H9 (cell line): ENCODE measurements around the gene BLACAT1. TPM values are rescaled to one million over a fixed set of nuclear protein-coding genes. Genes with fewer than 3 reads are reported as not detected.
A peak's percentile ranks its signal among the peaks of the same experiment; 100 is the strongest.

ENCODE experiments used
- DNase-seq: peaks from one replicate; pipeline ENCODE4 v3.0.0-alpha.2; 2017
- H2AFZ ChIP-seq: one replicate; pipeline ENCODE4 v1.6.1; 2013; ENCODE audit warnings: mild to moderate bottlenecking, low read length, control low read depth, moderate library complexity
- H2AK5ac ChIP-seq: 2 replicates; pipeline ENCODE4 v1.6.1; 2013; ENCODE audit warnings: low read length, control low read depth, mixed read lengths; ENCODE audit not compliant: insufficient read length
- H2BK120ac ChIP-seq: one replicate; pipeline ENCODE4 v1.6.1; 2013; ENCODE audit warnings: low read depth, mild to moderate bottlenecking, low read length, control low read depth, inconsistent platforms; ENCODE audit not compliant: poor library complexity, severe bottlenecking
- H2BK12ac ChIP-seq: 2 replicates; pipeline ENCODE4 v1.6.1; 2013; ENCODE audit warnings: low read length, control low read depth, mixed read lengths, low read depth; ENCODE audit not compliant: insufficient read length
- H2BK15ac ChIP-seq: 2 replicates; pipeline ENCODE4 v1.6.1; 2013; ENCODE audit warnings: low read depth, low read length, control low read depth
- H2BK20ac ChIP-seq: one replicate; pipeline ENCODE4 v1.6.1; 2013; ENCODE audit warnings: low read depth, mild to moderate bottlenecking, low read length, control low read depth, inconsistent platforms; ENCODE audit not compliant: poor library complexity, severe bottlenecking
- H2BK5ac ChIP-seq: 2 replicates; pipeline ENCODE4 v1.6.1; 2013; ENCODE audit warnings: low read length, control low read depth, mixed read lengths; ENCODE audit not compliant: insufficient read length
- H3K14ac ChIP-seq: 2 replicates; pipeline ENCODE4 v1.6.1; 2013; ENCODE audit warnings: low read length, control low read depth; ENCODE audit not compliant: insufficient read depth
- H3K18ac ChIP-seq: 2 replicates; pipeline ENCODE4 v1.6.1; 2013; ENCODE audit warnings: low read depth, mild to moderate bottlenecking, mixed read lengths, low read length, control low read depth; ENCODE audit not compliant: insufficient read length
- H3K23ac ChIP-seq: 2 replicates; pipeline ENCODE4 v1.6.1; 2013; ENCODE audit warnings: low read length, control low read depth, mixed read lengths, low read depth; ENCODE audit not compliant: insufficient read length
- H3K23me2 ChIP-seq: 2 replicates; pipeline ENCODE4 v1.6.1; 2013; ENCODE audit warnings: low read depth, mild to moderate bottlenecking, mixed read lengths, low read length, control low read depth; ENCODE audit not compliant: insufficient read length, poor library complexity, severe bottlenecking
- H3K27ac ChIP-seq: 2 replicates; pipeline ENCODE4 v1.5.1; 2013; ENCODE audit warnings: low read length, control low read depth, mixed read lengths, low read depth; ENCODE audit not compliant: insufficient read length
- H3K27me3 ChIP-seq: 2 replicates; pipeline ENCODE4 v1.6.1; 2013; ENCODE audit warnings: low read length, control low read depth, inconsistent platforms; ENCODE audit not compliant: insufficient read depth
- H3K4ac ChIP-seq: 2 replicates; pipeline ENCODE4 v1.6.1; 2013; ENCODE audit warnings: low read depth, mild to moderate bottlenecking, control low read depth, inconsistent platforms, low read length, moderate library complexity
- H3K4me1 ChIP-seq: 2 replicates; pipeline ENCODE4 v1.6.1; 2013; ENCODE audit warnings: low read length, control low read depth, inconsistent platforms; ENCODE audit not compliant: insufficient read depth
- H3K4me2 ChIP-seq: 2 replicates; pipeline ENCODE4 v1.6.1; 2013; ENCODE audit warnings: low read length, control low read depth, mixed read lengths; ENCODE audit not compliant: insufficient read length, insufficient read depth
- H3K56ac ChIP-seq: 2 replicates; pipeline ENCODE4 v1.6.1; 2013; ENCODE audit warnings: low read depth, mild to moderate bottlenecking, mixed read lengths, low read length, control low read depth; ENCODE audit not compliant: insufficient read length
- H3K79me1 ChIP-seq: 2 replicates; pipeline ENCODE4 v1.6.1; 2013; ENCODE audit warnings: low read depth, mild to moderate bottlenecking, moderate library complexity, low read length, control low read depth, inconsistent platforms; ENCODE audit not compliant: insufficient read depth, poor library complexity, severe bottlenecking
- H3K79me2 ChIP-seq: 2 replicates; pipeline ENCODE4 v1.6.1; 2013; ENCODE audit warnings: low read length, control low read depth, inconsistent platforms; ENCODE audit not compliant: insufficient read depth
- H3K9ac ChIP-seq: 2 replicates; pipeline ENCODE4 v1.6.1; 2013; ENCODE audit warnings: low read length, control low read depth, mixed read lengths; ENCODE audit not compliant: insufficient read length; ENCODE audit errors: extremely low read depth
- H3K9me3 ChIP-seq: one replicate; pipeline ENCODE4 v1.6.1; 2013; ENCODE audit warnings: low read depth, low read length, inconsistent platforms; ENCODE audit not compliant: control insufficient read depth
- H3T11ph ChIP-seq: one replicate; pipeline ENCODE4 v1.6.1; 2013; ENCODE audit warnings: mild to moderate bottlenecking, low read length, control low read depth, inconsistent platforms
- H4K20me1 ChIP-seq: one replicate; pipeline ENCODE4 v1.6.1; 2013; ENCODE audit not compliant: control insufficient read depth, insufficient read length, insufficient read depth
- H4K5ac ChIP-seq: 2 replicates; pipeline ENCODE4 v1.6.1; 2013; ENCODE audit warnings: low read depth, mild to moderate bottlenecking, mixed read lengths, low read length, control low read depth; ENCODE audit not compliant: insufficient read length
- H4K8ac ChIP-seq: replicated peaks from 2 replicates; pipeline ENCODE4 v1.6.1; 2013; ENCODE audit warnings: low read length, control low read depth, mixed read lengths, low read depth; ENCODE audit not compliant: insufficient read length
- H4K91ac ChIP-seq: 2 replicates; pipeline ENCODE4 v1.6.1; 2013; ENCODE audit warnings: low read depth, mild to moderate bottlenecking, moderate library complexity, mixed read lengths, low read length, control low read depth; ENCODE audit not compliant: insufficient read length
- H3K27ac Mint-ChIP-seq, 3 experiments: 2 replicates in 2 of 3; 3 replicates in 1 of 3; pipeline ENCODE4 v1.8.0; 2020 to 2021; ENCODE audit warnings: mixed read lengths in 3 of 3, mild to moderate bottlenecking in 1 of 3, moderate library complexity in 1 of 3
- H3K27me3 Mint-ChIP-seq: 2 replicates; pipeline ENCODE4 v1.8.0; 2021; ENCODE audit warnings: low read depth, mild to moderate bottlenecking, moderate library complexity, mixed read lengths
- H3K36me3 Mint-ChIP-seq, 3 experiments: 2 replicates in 2 of 3; 3 replicates in 1 of 3; pipeline ENCODE4 v1.8.0; 2020 to 2021; ENCODE audit warnings: low read depth in 3 of 3, mixed read lengths in 3 of 3; ENCODE audit not compliant: insufficient read depth in 1 of 3
- H3K4me1 Mint-ChIP-seq, 2 experiments: 2 replicates each; pipeline ENCODE4 v1.8.0; 2020; ENCODE audit warnings: mixed read lengths in 2 of 2
- H3K4me3 Mint-ChIP-seq, 2 experiments: 2 replicates in 1 of 2; 3 replicates in 1 of 2; pipeline ENCODE4 v1.8.0; 2020 to 2021; ENCODE audit warnings: mild to moderate bottlenecking in 2 of 2, mixed read lengths in 2 of 2, moderate library complexity in 1 of 2
- H3K9me3 Mint-ChIP-seq, 2 experiments: 2 replicates in 1 of 2; 3 replicates in 1 of 2; pipeline ENCODE4 v1.8.0; 2020; ENCODE audit warnings: mild to moderate bottlenecking in 2 of 2, mixed read lengths in 2 of 2, moderate library complexity in 1 of 2
- WGBS: extraction: QIAGEN DNeasy Blood & Tissue Kit; methylation state at CpG from one replicate; pipeline ENCODE4 v1.1.7; 2013; ENCODE audit warnings: missing lambda C conversion rate, low lambda C conversion rate, mixed read lengths; ENCODE audit not compliant: insufficient read length; ENCODE audit errors: extremely low coverage; 5-methylcytosine and 5-hydroxymethylcytosine counted together
- total RNA-seq: library from RNA; stranded (reverse); gene quantifications from 2 replicates; pipeline ENCODE4 v1.2.1, GENCODE V29; 2021
- TF ChIP-seq, protein P1 (sequence below): fragments of 200-600 bp; sonication (generic); conservative IDR thresholded peaks from 3 replicates; pipeline ENCODE4 v1.8.0; 2021; ENCODE audit warnings: antibody characterized with exemption, mild to moderate bottlenecking

Gene BLACAT1
- total RNA-seq, 1 experiment from 2014 or later: 4.0 TPM

- peaks cover 0 to 16% (median 5%) of the 10 kb centered on the region in 3 experiments; a peak in 5 of 7 replicates for H3K36me3 Mint-ChIP-seq
- H3K9me3 Mint-ChIP-seq: no peaks in the 10 kb centered on the region
- H3K27ac ChIP-seq: no peak overlapping the region
- no peak overlapping the region for H2BK120ac ChIP-seq
- H3K56ac ChIP-seq: no peak overlapping the region
- TF ChIP-seq, protein P1, sequence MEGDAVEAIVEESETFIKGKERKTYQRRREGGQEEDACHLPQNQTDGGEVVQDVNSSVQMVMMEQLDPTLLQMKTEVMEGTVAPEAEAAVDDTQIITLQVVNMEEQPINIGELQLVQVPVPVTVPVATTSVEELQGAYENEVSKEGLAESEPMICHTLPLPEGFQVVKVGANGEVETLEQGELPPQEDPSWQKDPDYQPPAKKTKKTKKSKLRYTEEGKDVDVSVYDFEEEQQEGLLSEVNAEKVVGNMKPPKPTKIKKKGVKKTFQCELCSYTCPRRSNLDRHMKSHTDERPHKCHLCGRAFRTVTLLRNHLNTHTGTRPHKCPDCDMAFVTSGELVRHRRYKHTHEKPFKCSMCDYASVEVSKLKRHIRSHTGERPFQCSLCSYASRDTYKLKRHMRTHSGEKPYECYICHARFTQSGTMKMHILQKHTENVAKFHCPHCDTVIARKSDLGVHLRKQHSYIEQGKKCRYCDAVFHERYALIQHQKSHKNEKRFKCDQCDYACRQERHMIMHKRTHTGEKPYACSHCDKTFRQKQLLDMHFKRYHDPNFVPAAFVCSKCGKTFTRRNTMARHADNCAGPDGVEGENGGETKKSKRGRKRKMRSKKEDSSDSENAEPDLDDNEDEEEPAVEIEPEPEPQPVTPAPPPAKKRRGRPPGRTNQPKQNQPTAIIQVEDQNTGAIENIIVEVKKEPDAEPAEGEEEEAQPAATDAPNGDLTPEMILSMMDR: no peak
- H3K79me1 ChIP-seq: no peaks in the 10 kb centered on the region
- H3K27ac Mint-ChIP-seq: peak overlapping the region; percentile 84 to 93 (median 92); a peak in 6 of 7 replicates
- no peak overlapping the region for H3K9ac ChIP-seq
- H2BK5ac ChIP-seq: no peak overlapping the region
- no peak overlapping the region for H3T11ph ChIP-seq
- H3K9me3 ChIP-seq: no peaks in the 10 kb centered on the region
- no peak for DNase-seq
- no peaks in the 10 kb centered on the region for H3K79me2 ChIP-seq
- peaks cover 43% of the 10 kb centered on the region for H3K4me1 ChIP-seq
- no CpG with 5 or more reads among the region's 3 CpGs for WGBS
- no peak overlapping the region for H3K4ac ChIP-seq
- no peaks in the 10 kb centered on the region for H3K27me3 ChIP-seq
- H2AFZ ChIP-seq: no peak overlapping the region
- H4K5ac ChIP-seq: no peak overlapping the region
- H4K8ac ChIP-seq: no peak overlapping the region
- H2BK15ac ChIP-seq: no peak overlapping the region
- H3K4me1 Mint-ChIP-seq: peaks cover 74 to 79% of the 10 kb centered on the region in 2 experiments
- H3K23me2 ChIP-seq: no peaks in the 10 kb centered on the region
- H4K91ac ChIP-seq: no peak overlapping the region
- no peak overlapping the region for H2BK12ac ChIP-seq
- no peak overlapping the region for H2BK20ac ChIP-seq
- H4K20me1 ChIP-seq: no peaks in the 10 kb centered on the region
- no peak overlapping the region for H3K4me2 ChIP-seq
- H3K14ac ChIP-seq: no peak overlapping the region
- H3K23ac ChIP-seq: no peak overlapping the region
- peaks cover 18% of the 10 kb centered on the region for H3K27me3 Mint-ChIP-seq
- no peak overlapping the region for H3K18ac ChIP-seq
- peak overlapping the region in 1 of 2 experiments; percentile 5; a peak in 2 of 5 replicates for H3K4me3 Mint-ChIP-seq
- H2AK5ac ChIP-seq: no peak overlapping the region
Measured at GRCh38 chr1:205441716-205442050, 14.2 kb downstream of the BLACAT1 start.
